HK-2 (cell line): ENCODE data around the gene MSANTD7.

Experiments used
- DNase-seq: peaks from one replicate; pipeline ENCODE4 v3.0.0-alpha.2; 2018; ENCODE audit not compliant: unreplicated experiment

Gene MSANTD7

GRCh38 chr10:14880229-14880628 lies 42.1 kb downstream of the MSANTD7 start:
- no peak for DNase-seq

- DNase-seq, result no peak
These were observed 46.0 kb downstream of the MSANTD7 start for GRCh38 chr10:14884082-14884481.
